Activated CD4-positive, alpha-beta T cell treated with anti-CD3 and anti-CD28 coated beads, Interleukin-2, Interleukin-4, amounts not matched to agents 100 ng/mL and 50 ng/mL, durations not matched to agents 16 hours and 8 hours (primary cell): ENCODE measurements around the gene CTNNA2.

Experiments
- DNase-seq: peaks from one replicate; pipeline ENCODE4 v3.0.0-alpha.2; 2020; ENCODE audit warnings: low spot score

CTNNA2 gene

DNA sequence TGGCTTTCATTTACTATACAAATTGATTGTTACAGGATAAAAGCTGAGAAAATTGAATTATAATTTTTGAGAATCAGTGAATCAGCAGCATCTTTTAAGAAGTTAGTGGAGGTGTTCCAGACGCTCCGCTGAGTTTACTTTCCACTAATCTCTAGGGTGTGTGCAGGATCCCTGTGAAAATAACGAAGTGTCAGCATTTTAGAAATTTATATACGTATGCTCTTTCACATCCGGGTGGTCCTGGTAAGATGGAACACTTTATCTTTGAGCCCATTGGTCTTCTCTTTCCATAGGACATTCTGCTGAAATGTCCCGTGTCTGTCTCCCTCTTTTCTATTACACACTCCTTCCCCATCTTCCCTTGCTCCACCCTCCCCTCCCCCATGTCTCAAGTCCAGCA, 1060.3 kb downstream of the CTNNA2 start:
- DNase-seq = no peak

DNA sequence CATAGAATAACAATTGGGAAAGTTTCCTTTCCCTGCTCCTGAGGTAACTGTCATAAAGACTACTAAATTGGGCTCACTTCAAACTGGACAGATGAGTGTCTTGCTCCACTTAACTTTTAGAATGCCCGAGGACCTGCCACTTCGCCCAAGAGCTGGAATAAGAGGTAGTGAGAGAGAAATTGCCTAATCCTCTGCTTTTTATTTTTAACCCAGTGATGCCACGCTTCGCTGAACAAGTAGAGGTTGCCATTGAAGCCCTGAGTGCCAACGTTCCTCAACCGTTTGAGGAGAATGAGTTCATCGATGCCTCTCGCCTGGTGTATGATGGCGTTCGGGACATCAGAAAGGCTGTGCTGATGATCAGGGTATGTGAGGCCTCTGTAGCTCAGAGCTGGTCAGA, 1061.1 kb downstream of the CTNNA2 start:
- no peak for DNase-seq

DNA sequence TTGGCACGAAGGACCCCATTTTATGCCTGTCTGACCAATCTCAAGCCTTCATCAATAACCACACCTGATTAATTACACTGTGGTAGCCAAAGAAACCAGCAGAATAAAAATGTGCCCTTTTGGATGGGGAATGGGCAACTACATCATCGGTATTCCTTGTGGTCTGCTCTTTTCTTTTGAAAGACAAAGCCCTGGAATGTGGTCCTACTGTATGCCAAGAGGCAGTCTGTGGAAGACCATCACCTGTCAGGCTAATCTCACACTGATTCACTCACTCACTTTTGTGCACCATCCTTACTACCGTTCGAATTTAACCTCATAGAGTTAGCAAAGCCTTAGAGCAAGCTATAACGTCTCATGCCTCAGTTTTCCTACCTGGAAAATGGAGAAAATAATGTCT, 1066.9 kb downstream of the CTNNA2 start:
- DNase-seq = no peak

DNA sequence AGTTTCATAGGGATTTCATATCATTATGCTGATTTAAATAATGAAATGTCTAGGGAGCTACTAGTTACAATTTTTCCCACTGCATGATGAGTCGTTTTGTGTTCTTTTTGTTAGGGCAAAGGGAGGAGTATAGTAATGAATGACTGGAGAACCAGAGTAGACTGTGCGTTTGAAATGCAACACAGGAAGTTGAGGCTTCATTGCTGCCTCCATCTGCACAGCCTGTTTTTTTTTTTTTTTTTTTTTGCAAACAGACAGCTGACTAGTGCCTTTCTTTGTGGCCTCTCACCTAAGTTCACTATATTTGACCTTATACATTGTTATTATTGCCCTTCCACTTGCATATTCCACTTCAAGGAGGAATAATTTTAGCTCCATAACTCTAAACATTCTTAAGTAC, 1078.4 kb downstream of the CTNNA2 start:
- DNase-seq = no peak

DNA sequence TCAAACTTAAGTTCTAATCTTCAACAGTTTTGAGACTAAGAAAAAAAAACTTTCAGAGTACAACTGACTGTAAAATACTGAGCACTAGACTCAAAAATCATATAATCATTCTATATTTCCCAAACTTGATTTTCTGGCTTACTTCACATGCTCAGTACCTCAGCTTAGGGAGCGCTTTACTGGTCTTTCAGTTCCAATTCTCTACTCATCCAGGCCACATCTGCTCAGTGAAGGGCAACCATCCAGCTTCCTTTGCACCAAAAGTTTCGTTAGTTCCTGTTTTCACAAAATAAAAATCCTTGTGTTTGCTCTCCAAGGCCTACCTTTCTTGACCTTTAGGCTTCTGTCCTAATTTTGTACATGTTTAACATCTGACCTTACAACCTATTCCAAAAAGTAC, 1079.3 kb downstream of the CTNNA2 start:
- no peak for DNase-seq

DNA sequence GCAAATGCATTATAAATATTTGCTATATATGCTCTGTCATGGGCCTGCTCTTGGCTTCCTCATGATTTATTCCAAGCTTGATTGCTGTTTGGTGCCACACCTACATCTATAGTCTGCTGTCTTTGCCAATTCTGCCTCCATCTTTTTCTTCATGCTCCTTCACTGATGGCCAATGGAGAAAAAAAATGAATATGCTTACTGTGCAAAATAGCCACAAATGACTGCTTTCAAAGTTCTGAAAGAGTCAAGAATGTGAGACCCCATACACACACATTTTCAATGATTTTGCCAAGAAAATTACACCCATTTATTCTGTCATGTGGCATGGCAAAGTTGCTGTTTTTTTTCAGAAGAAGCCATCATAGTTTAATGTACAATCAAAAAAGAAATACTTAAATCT, 1097.3 kb downstream of the CTNNA2 start:
- no peak for DNase-seq

DNA sequence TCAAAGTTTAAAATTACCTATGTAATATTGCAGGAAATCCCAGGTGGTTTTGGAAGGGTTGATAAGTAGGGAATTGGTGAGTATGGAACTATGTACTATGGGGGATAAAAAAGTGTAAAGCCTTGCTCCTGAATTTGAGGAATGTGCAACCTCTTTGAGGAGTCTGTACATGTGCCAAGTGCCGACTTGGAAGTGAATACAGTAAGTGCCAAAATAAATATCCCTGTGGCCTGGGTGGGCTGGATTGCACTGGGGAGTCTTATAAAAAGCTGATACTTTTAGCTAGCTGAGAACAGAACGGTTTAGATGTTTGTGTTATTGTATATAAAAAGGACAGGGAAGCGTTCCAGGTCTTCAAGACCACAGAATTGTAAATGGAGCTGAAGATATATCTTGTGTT, 1108.8 kb downstream of the CTNNA2 start:
- DNase-seq = no peak

DNA sequence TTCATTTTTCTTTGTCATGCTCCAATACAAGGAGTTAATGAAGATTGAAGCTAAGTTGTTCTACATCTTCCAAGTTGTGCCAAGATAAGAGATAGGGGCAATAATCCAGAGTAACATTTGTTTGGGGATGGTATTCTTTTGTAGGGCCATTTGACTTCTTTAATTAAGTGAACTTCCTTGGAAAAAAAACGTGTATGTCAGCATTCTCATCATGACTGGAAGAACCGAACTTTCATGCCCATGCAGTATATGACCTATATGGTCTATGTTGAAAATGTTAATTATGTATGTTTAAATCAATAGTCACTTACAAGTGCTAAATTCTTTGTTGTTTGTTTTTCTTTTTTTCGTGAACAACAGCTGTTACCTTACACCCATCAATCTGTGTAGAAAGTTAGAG, 1111.2 kb downstream of the CTNNA2 start:
- no peak for DNase-seq

DNA sequence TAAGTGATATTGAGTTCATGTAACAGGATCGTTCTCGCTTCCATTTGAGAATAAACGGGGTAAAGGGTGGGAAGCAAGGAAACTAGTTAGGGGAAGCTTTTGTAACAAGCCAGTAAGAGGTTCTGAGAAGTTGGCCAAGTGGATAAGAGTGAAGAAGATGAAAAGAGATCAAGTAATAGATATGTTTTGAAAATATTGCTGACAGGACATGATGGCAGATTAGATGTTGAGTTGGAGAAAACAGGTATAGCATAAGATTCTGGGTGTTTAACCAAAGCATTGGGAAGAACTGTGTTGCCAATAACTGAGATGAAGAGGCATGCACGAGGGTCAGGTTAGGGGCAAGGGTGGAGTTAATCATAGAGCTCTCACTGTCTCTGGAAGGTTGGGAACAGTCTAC, 1121.7 kb downstream of the CTNNA2 start:
- no peak for DNase-seq

DNA sequence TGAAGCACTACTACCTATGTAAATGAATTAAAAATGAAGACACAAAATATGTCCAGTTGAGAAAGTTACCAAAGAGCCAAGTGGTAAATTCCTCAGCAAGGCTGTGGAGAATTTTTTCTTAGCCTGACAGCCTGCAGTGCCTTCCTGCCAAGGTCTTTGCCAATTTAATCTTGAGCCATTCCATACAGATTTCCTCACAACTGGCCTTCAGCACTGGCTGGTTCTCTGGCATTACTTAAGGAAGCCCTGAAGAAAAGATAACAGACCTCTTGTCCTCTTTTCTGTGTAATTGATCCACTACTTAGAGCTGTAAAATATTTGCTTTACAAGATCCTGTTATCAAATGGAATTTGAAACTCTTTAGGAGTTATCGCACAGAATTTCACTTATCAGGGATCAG, 1125.9 kb downstream of the CTNNA2 start:
- no peak for DNase-seq

DNA sequence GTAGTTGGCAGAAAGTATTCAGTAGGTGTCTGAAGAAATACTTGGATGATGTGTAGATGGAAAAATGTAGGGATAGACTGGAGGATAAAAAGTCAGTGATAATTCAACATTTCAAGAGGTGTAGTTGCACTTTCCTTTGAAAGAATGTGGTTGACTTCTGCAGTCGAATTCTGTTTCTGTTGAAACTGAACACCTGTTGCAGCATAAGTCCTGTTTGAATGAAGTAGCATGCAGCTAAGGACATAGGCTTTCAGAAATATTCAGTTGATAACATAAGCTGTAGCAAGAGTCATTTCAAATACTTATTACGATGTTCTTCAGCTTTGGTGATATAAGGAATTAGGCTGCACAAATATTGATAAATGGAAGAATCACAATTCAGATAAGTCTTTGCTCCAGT, 1129.6 kb downstream of the CTNNA2 start:
- DNase-seq = no peak

DNA sequence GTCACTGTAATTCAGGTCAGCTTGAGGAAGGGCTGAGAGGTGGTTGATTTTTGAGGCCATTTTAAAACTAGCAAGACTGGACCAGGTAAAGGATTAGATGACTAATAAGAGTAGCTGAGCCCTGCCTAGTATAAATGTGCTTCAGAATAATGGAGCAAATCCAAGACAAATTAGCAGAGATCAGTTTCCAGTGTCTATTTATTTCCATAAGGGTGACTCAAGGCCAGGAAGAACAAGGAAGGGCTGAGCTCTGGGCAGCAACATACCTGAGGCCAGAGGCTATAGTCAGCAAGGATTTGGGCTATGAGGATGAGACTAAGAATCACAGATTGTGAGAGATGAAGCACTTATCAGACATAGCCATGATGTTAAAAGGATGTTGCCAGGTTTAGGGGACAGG, 1130.7 kb downstream of the CTNNA2 start:
- DNase-seq = no peak

DNA sequence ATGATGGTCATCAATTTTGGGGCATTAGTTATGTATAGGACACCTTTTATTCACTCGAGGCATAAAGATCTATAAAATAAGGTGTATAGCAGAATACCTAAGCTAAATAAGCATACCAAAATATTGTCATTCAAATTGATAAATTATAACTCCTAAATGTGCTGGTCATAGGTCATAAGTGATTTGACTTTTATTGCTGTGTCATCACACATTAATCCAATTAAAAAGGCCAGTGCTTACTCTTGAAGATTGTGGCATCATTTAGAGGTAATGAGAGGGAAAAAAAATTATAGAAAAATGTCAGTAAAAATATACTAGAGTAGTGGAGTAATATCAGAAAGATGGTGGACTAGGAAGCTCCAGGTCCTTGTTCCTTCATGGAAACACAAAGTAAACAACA, 1138.6 kb downstream of the CTNNA2 start:
- no peak for DNase-seq

DNA sequence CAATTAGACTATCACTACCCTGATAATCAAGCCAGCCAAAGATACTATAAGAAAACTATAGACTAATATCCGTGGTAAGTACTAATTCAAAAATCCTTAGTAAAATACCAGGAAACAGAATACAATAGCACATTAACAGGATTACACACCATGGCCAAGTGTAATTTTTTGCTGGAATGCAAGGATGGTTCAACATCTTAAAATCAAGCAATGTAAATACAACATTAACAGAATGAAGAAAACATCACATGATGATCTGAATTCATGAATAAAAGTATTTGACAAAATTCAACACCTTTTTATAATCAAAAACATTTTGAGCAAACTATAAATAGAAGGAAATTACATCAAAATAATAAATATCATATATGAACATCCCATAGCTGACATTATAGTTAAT, 1142.4 kb downstream of the CTNNA2 start:
- no peak for DNase-seq

DNA sequence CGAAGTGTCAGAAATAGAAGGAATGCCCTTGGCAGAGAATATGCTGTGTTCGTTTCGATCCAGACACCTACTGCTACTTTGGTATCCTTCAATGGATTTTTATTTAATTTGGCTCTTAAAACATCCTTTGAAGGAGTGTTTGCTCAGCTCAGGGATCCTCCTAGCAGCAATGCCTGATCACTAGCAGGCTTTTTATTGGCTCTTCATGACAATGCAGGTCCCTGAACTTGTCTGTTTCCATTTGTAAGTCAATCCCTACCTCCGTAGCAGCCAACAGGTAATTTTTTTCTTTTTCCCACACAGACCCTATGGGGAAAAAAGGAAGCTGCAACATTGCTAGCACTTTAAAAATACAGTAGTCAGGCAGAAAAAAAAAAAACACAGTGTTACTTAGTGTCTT, 1157.9 kb downstream of the CTNNA2 start:
- DNase-seq = no peak

DNA sequence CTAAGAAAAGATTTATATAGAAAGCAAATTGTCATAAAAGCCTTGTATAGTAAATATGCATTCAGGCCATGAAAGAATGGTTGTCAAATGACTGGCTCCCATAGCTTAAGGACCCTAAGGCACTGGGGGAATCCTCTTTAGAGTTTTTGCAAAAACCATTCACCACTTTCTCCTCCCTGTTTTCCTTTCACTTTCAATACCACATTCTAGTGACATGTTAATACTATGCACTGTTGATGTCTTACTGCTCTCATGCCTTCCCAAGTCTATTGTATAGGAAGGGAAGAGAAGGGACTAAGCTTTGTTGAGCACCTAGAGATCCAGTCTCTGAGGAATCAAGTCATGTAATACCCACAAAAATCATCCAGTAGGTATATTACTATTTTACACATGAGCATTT, 1174.7 kb downstream of the CTNNA2 start:
- DNase-seq = no peak

DNA sequence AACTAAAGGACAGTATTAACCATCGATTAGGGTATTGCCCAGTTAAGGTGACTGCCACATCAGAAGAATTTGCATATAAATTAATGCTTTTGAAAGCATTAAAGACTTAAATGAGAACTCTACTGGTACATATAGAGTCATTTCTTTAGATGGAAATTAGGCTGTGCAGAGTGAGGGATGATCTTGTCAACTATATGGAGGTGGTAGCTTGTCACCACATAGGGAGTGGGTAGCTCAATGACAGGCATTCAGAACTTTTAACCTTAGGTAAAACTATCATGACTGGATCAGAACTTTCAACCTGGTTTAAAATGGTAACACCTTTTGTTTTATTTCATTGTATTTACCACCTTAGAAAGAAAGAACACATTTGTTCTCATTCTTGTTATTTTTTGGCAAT, 1176.3 kb downstream of the CTNNA2 start:
- DNase-seq = no peak
